ENCODE data around the gene ITK.
A peak's percentile ranks its signal among the peaks of the same experiment; 100 is the strongest.
"Not testable (repeated sequence)": the region's sequence is repeated elsewhere in the genome, so short reads cannot be mapped to it uniquely, and the experiment has no call there.

The ITK gene

GRCh38 chr5:157167214-157167621, 13.4 kb upstream of the ITK start:
- FAIRE-seq: peak; percentile 98
- peak; percentile 92 for DNase-seq (ENCODE audit: low spot score)

- FAIRE-seq (no peak), DNase-seq (ENCODE audit: low spot score) (no peak)
Observed at GRCh38 chr5:157168286-157168685, 12.4 kb upstream of the ITK start.

- no peak for DNase-seq (ENCODE audit: low spot score)
- no peak for FAIRE-seq
Observed at GRCh38 chr5:157172403-157172802, 8.2 kb upstream of the ITK start.

- no peak for DNase-seq (ENCODE audit: low spot score)
- FAIRE-seq: no peak
Observed at GRCh38 chr5:157175071-157175612, 5.5 kb upstream of the ITK start.

GRCh38 chr5:157177953-157178352, 2.7 kb upstream of the ITK start:
- FAIRE-seq (no peak), DNase-seq (ENCODE audit: low spot score) (no peak)

- no peak for DNase-seq (ENCODE audit: low spot score)
- no peak for FAIRE-seq
Observed at GRCh38 chr5:157178966-157179365, 1.7 kb upstream of the ITK start.

- no peak for FAIRE-seq
- DNase-seq (ENCODE audit: low spot score): no peak
Observed at GRCh38 chr5:157182143-157182757, 1.6 kb downstream of the ITK start.

GRCh38 chr5:157184117-157184670, 3.6 kb downstream of the ITK start:
- FAIRE-seq: no peak
- no peak for DNase-seq (ENCODE audit: low spot score)

GRCh38 chr5:157185122-157185521, 4.5 kb downstream of the ITK start:
- not testable (repeated sequence) for DNase-seq (ENCODE audit: low spot score); FAIRE-seq

- DNase-seq (ENCODE audit: low spot score): no peak
- FAIRE-seq: no peak
Observed at GRCh38 chr5:157186309-157187045, 5.8 kb downstream of the ITK start.

GRCh38 chr5:157187046-157187754, 6.6 kb downstream of the ITK start:
- no peak for DNase-seq (ENCODE audit: low spot score)
- FAIRE-seq: no peak

GRCh38 chr5:157188270-157188669, 7.6 kb downstream of the ITK start:
- no peak for DNase-seq (ENCODE audit: low spot score)
- no peak for FAIRE-seq

- FAIRE-seq: no peak
Observed at GRCh38 chr5:157189223-157189622, 8.6 kb downstream of the ITK start.

GRCh38 chr5:157193699-157194424, 13.2 kb downstream of the ITK start:
- FAIRE-seq (no peak), DNase-seq (ENCODE audit: low spot score) (no peak)

More at GRCh38 chr5:157189223-157189622, 8.6 kb downstream of the ITK start:
- DNase-seq (ENCODE audit: low spot score): no peak

- no peak for DNase-seq (ENCODE audit: low spot score)
- no peak for FAIRE-seq
Observed at GRCh38 chr5:157196045-157196444, 15.4 kb downstream of the ITK start.

GRCh38 chr5:157197086-157197485, 16.4 kb downstream of the ITK start:
- no peak for DNase-seq (ENCODE audit: low spot score)
- no peak for FAIRE-seq

- FAIRE-seq (no peak), DNase-seq (ENCODE audit: low spot score) (no peak)
Observed at GRCh38 chr5:157198277-157198986, 17.8 kb downstream of the ITK start.

- no peak for DNase-seq (ENCODE audit: low spot score)
- no peak for FAIRE-seq
Observed at GRCh38 chr5:157201857-157202256, 21.2 kb downstream of the ITK start.

- DNase-seq (ENCODE audit: low spot score): no peak
- no peak for FAIRE-seq
Observed at GRCh38 chr5:157203417-157203816, 22.8 kb downstream of the ITK start.

GRCh38 chr5:157204765-157205164, 24.1 kb downstream of the ITK start:
- no peak for FAIRE-seq

GRCh38 chr5:157205708-157206107, 25.1 kb downstream of the ITK start:
- DNase-seq (ENCODE audit: low spot score) (no peak), FAIRE-seq (no peak)

More at GRCh38 chr5:157204765-157205164, 24.1 kb downstream of the ITK start:
- DNase-seq (ENCODE audit: low spot score): no peak
